HEK293 (cell line): ENCODE measurements around the gene GPR132.

ENCODE experiments used
- EGR2 ChIP-seq: fragments of 450-650 bp; formaldehyde crosslinking; IDR thresholded peaks from 2 replicates; pipeline ENCODE4 v1.5.1; 2016; ENCODE audit warnings: low read depth, missing biosample characterization, missing genetic modification characterization
- FEZF1 ChIP-seq: fragments of 450-650 bp; formaldehyde crosslinking; IDR thresholded peaks from 2 replicates; pipeline ENCODE4 v1.5.1; 2016; ENCODE audit warnings: missing biosample characterization, missing genetic modification characterization
- GLI4 ChIP-seq: fragments of 450-650 bp; formaldehyde crosslinking; IDR thresholded peaks from 2 replicates; pipeline ENCODE4 v1.5.1; 2016; ENCODE audit warnings: missing biosample characterization, missing genetic modification characterization
- HOXA7 ChIP-seq: sonication (generic); formaldehyde crosslinking; IDR thresholded peaks from 2 replicates; pipeline ENCODE4 v1.8.1; 2022; ENCODE audit warnings: missing genetic modification reagents, borderline replicate concordance
- KLF7 ChIP-seq: fragments of 450-650 bp; formaldehyde crosslinking; IDR thresholded peaks from 2 replicates; pipeline ENCODE4 v1.5.1; 2016; ENCODE audit warnings: missing biosample characterization, missing genetic modification characterization, borderline replicate concordance
- OSR2 ChIP-seq: fragments of 450-650 bp; formaldehyde crosslinking; IDR thresholded peaks from 2 replicates; pipeline ENCODE4 v1.5.1; 2016; ENCODE audit warnings: missing biosample characterization, missing genetic modification characterization
- SALL2 ChIP-seq: fragments of 450-650 bp; formaldehyde crosslinking; IDR thresholded peaks from 2 replicates; pipeline ENCODE4 v1.5.0; 2017; ENCODE audit warnings: missing biosample characterization, mild to moderate bottlenecking, missing genetic modification characterization, borderline replicate concordance
- SCRT1 ChIP-seq: fragments of 450-650 bp; formaldehyde crosslinking; IDR thresholded peaks from 2 replicates; pipeline ENCODE4 v1.5.1; 2016; ENCODE audit warnings: missing biosample characterization, missing genetic modification characterization, borderline replicate concordance
- ZBTB17 ChIP-seq: fragments of 450-650 bp; formaldehyde crosslinking; IDR thresholded peaks from 2 replicates; pipeline ENCODE4 v1.5.1; 2016; ENCODE audit warnings: missing biosample characterization, missing genetic modification characterization
- ZNF146 ChIP-seq: fragments of 450-650 bp; formaldehyde crosslinking; IDR thresholded peaks from 2 replicates; pipeline ENCODE4 v1.5.1; 2016; ENCODE audit warnings: missing biosample characterization, missing genetic modification characterization
- ZNF157 ChIP-seq: fragments of 450-650 bp; formaldehyde crosslinking; IDR thresholded peaks from 2 replicates; pipeline ENCODE4 v1.5.1; 2016; ENCODE audit warnings: missing biosample characterization, missing genetic modification characterization
- ZNF223 ChIP-seq: fragments of 450-650 bp; formaldehyde crosslinking; IDR thresholded peaks from 2 replicates; pipeline ENCODE4 v1.5.1; 2016; ENCODE audit warnings: missing biosample characterization, missing genetic modification characterization
- ZNF292 ChIP-seq: fragments of 450-650 bp; formaldehyde crosslinking; IDR thresholded peaks from 2 replicates; pipeline ENCODE4 v1.5.1; 2016; ENCODE audit warnings: low read depth, missing biosample characterization, missing genetic modification characterization, borderline replicate concordance
- ZNF335 ChIP-seq: fragments of 450-650 bp; formaldehyde crosslinking; conservative IDR thresholded peaks from 2 replicates; pipeline ENCODE4 v1.5.1; 2016; ENCODE audit warnings: missing biosample characterization, missing genetic modification characterization
- ZNF501 ChIP-seq: fragments of 450-650 bp; formaldehyde crosslinking; IDR thresholded peaks from 2 replicates; pipeline ENCODE4 v1.5.1; 2016; ENCODE audit warnings: missing biosample characterization, missing genetic modification characterization
- ZNF521 ChIP-seq: fragments of 450-650 bp; formaldehyde crosslinking; IDR thresholded peaks from 2 replicates; pipeline ENCODE4 v1.5.1; 2017; ENCODE audit warnings: missing biosample characterization, mild to moderate bottlenecking, missing genetic modification characterization
- ZNF529 ChIP-seq: fragments of 450-650 bp; formaldehyde crosslinking; IDR thresholded peaks from 2 replicates; pipeline ENCODE4 v1.5.1; 2017; ENCODE audit warnings: missing genetic modification characterization, missing biosample characterization; ENCODE audit not compliant: insufficient replicate concordance
- ZNF530 ChIP-seq: fragments of 450-650 bp; formaldehyde crosslinking; IDR thresholded peaks from 2 replicates; pipeline ENCODE4 v1.5.1; 2016; ENCODE audit warnings: low read depth, missing biosample characterization, missing genetic modification characterization
- ZNF549 ChIP-seq: fragments of 450-650 bp; IDR thresholded peaks from 2 replicates; pipeline ENCODE4 v1.5.1; 2018; ENCODE audit warnings: missing biosample characterization, missing genetic modification characterization, mild to moderate bottlenecking, inconsistent platforms, moderate library complexity
- ZNF555 ChIP-seq: fragments of 450-650 bp; formaldehyde crosslinking; conservative IDR thresholded peaks from 2 replicates; pipeline ENCODE4 v1.5.1; 2017; ENCODE audit warnings: missing biosample characterization, mild to moderate bottlenecking, missing genetic modification characterization, inconsistent platforms
- ZNF596 ChIP-seq: fragments of 450-650 bp; IDR thresholded peaks from 2 replicates; pipeline ENCODE4 v1.5.0; 2018; ENCODE audit warnings: missing biosample characterization, mild to moderate bottlenecking, missing genetic modification characterization, moderate library complexity
- ZNF626 ChIP-seq: fragments of 450-650 bp; sonication (Bioruptor Pico); formaldehyde crosslinking; IDR thresholded peaks from 2 replicates; pipeline ENCODE4 v1.5.1; 2018; ENCODE audit warnings: missing biosample characterization, missing genetic modification characterization, inconsistent platforms
- ZNF629 ChIP-seq: fragments of 450-650 bp; formaldehyde crosslinking; IDR thresholded peaks from 2 replicates; pipeline ENCODE4 v1.5.1; 2017; ENCODE audit warnings: missing biosample characterization, missing genetic modification characterization
- ZNF785 ChIP-seq: fragments of 450-650 bp; formaldehyde crosslinking; IDR thresholded peaks from 2 replicates; pipeline ENCODE4 v1.5.1; 2016; ENCODE audit warnings: missing biosample characterization, missing genetic modification characterization
- ZNF791 ChIP-seq: fragments of 450-650 bp; formaldehyde crosslinking; IDR thresholded peaks from 2 replicates; pipeline ENCODE4 v1.5.1; 2016; ENCODE audit warnings: missing biosample characterization, missing genetic modification characterization
- TF ChIP-seq, protein P1 (sequence below): fragments of 450-650 bp; formaldehyde crosslinking; IDR thresholded peaks from 2 replicates; pipeline ENCODE4 v1.5.1; 2016; ENCODE audit warnings: missing biosample characterization, missing genetic modification characterization
- TF ChIP-seq, protein P2 (sequence below): fragments of 450-650 bp; formaldehyde crosslinking; IDR thresholded peaks from 2 replicates; pipeline ENCODE4 v1.5.1; 2016; ENCODE audit warnings: missing biosample characterization, missing genetic modification characterization, low read depth
- TF ChIP-seq, protein P3 (sequence below): fragments of 450-650 bp; formaldehyde crosslinking; IDR thresholded peaks from 2 replicates; pipeline ENCODE4 v1.5.1; 2017; ENCODE audit warnings: missing biosample characterization, missing genetic modification characterization
- TF ChIP-seq, protein P4 (sequence below): fragments of 450-650 bp; formaldehyde crosslinking; IDR thresholded peaks from 2 replicates; pipeline ENCODE4 v1.5.1; 2016; ENCODE audit warnings: missing biosample characterization, missing genetic modification characterization
- TF ChIP-seq, protein P5 (sequence below): fragments of 450-650 bp; formaldehyde crosslinking; IDR thresholded peaks from 2 replicates; pipeline ENCODE4 v1.5.1; 2016; ENCODE audit warnings: missing biosample characterization, missing genetic modification characterization
- TF ChIP-seq, protein P6 (sequence below): fragments of 450-650 bp; formaldehyde crosslinking; IDR thresholded peaks from 2 replicates; pipeline ENCODE4 v1.5.1; 2016; ENCODE audit warnings: missing biosample characterization, missing genetic modification characterization

Gene GPR132

DNA sequence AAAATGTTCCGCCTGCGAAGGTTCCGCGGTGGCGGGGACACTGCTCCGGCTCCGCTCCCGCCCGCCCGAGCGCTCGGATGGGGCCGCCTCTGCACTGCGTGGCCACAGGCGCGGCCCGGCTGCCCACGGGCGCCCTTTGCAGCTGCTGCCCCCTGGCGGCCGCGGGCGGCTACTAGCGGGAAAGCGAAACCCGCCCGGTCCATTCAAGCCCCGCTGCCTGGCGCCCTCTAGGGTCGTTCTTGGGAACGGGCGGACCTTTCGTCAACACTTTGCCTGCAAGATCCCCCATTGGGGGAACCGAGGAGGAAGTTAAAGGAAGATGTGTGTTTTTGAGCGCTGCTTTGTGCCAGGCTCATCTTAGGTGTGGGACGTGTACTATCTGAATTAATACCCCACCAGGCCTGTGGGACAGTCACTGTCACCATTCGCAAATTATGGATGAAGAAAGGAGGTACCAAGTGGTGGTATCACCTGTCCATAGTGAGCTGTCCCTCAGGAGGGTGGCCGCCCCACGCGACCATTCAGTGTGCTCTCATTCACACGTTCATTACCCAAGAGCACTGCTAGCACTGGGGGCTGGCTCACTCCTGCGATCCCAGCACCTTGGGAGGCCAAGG is 19.4 kb downstream of the GPR132 start (continued):
- no peak for TF ChIP-seq HOXA7 (CRISPR knock-in tag)
- TF ChIP-seq ZNF501 (tag by site-specific recombination): peak; percentile 36; the same call in 1 of the 2 replicates
- 0 out of 2 replicates have a peak, but pooled peaks have one; percentile 36 for TF ChIP-seq ZNF629 (tag by site-specific recombination)
- no peak for TF ChIP-seq SALL2 (tag by site-specific recombination)
- TF ChIP-seq ZNF157: no peak
- no peak for TF ChIP-seq ZBTB17 (tag by site-specific recombination)
- TF ChIP-seq, protein P1, sequence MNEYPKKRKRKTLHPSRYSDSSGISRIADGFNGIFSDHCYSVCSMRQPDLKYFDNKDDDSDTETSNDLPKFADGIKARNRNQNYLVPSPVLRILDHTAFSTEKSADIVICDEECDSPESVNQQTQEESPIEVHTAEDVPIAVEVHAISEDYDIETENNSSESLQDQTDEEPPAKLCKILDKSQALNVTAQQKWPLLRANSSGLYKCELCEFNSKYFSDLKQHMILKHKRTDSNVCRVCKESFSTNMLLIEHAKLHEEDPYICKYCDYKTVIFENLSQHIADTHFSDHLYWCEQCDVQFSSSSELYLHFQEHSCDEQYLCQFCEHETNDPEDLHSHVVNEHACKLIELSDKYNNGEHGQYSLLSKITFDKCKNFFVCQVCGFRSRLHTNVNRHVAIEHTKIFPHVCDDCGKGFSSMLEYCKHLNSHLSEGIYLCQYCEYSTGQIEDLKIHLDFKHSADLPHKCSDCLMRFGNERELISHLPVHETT: no peak
- no peak for TF ChIP-seq ZNF791
- no peak for TF ChIP-seq FEZF1
- TF ChIP-seq ZNF555: no peak
- TF ChIP-seq OSR2: no peak
- TF ChIP-seq ZNF626 (tag by site-specific recombination): no peak
- TF ChIP-seq, protein P2, sequence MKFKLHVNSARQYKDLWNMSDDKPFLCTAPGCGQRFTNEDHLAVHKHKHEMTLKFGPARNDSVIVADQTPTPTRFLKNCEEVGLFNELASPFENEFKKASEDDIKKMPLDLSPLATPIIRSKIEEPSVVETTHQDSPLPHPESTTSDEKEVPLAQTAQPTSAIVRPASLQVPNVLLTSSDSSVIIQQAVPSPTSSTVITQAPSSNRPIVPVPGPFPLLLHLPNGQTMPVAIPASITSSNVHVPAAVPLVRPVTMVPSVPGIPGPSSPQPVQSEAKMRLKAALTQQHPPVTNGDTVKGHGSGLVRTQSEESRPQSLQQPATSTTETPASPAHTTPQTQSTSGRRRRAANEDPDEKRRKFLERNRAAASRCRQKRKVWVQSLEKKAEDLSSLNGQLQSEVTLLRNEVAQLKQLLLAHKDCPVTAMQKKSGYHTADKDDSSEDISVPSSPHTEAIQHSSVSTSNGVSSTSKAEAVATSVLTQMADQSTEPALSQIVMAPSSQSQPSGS (tag by site-specific recombination): no peak
- TF ChIP-seq, protein P3, sequence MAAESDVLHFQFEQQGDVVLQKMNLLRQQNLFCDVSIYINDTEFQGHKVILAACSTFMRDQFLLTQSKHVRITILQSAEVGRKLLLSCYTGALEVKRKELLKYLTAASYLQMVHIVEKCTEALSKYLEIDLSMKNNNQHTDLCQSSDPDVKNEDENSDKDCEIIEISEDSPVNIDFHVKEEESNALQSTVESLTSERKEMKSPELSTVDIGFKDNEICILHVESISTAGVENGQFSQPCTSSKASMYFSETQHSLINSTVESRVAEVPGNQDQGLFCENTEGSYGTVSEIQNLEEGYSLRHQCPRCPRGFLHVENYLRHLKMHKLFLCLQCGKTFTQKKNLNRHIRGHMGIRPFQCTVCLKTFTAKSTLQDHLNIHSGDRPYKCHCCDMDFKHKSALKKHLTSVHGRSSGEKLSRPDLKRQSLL: no peak; the same call in 1 of the 2 replicates
- TF ChIP-seq ZNF596 (tag by site-specific recombination): 0 out of 2 replicates have a peak, but pooled peaks have one; percentile 48
- TF ChIP-seq SCRT1: no peak
- no peak for TF ChIP-seq ZNF146
- TF ChIP-seq KLF7 (tag by site-specific recombination): no peak
- TF ChIP-seq, protein P4, sequence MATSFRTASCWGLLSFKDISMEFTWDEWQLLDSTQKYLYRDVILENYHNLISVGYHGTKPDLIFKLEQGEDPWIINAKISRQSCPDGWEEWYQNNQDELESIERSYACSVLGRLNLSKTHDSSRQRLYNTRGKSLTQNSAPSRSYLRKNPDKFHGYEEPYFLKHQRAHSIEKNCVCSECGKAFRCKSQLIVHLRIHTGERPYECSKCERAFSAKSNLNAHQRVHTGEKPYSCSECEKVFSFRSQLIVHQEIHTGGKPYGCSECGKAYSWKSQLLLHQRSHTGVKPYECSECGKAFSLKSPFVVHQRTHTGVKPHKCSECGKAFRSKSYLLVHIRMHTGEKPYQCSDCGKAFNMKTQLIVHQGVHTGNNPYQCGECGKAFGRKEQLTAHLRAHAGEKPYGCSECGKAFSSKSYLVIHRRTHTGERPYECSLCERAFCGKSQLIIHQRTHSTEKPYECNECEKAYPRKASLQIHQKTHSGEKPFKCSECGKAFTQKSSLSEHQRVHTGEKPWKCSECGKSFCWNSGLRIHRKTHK (tag by site-specific recombination): no peak
- no peak for TF ChIP-seq ZNF549 (tag by site-specific recombination)
- TF ChIP-seq ZNF529 (tag by site-specific recombination): no peak
- TF ChIP-seq EGR2 (tag by site-specific recombination): peak; percentile 61
- TF ChIP-seq ZNF521 (tag by site-specific recombination): no peak
- TF ChIP-seq ZNF785: no peak
- TF ChIP-seq ZNF223 (tag by site-specific recombination): no peak
- TF ChIP-seq ZNF292 (tag by site-specific recombination): no peak
- TF ChIP-seq ZNF530 (tag by site-specific recombination): no peak
- TF ChIP-seq, protein P5, sequence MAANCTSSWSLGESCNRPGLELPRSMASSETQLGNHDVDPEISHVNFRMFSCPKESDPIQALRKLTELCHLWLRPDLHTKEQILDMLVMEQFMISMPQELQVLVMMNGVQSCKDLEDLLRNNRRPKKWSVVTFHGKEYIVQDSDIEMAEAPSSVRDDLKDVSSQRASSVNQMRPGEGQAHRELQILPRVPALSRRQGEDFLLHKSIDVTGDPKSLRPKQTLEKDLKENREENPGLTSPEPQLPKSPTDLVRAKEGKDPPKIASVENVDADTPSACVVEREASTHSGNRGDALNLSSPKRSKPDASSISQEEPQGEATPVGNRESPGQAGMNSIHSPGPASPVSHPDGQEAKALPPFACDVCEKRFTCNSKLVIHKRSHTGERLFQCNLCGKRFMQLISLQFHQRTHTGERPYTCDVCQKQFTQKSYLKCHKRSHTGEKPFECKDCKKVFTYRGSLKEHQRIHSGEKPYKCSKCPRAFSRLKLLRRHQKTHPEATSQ (tag by site-specific recombination): no peak
- TF ChIP-seq ZNF335: no peak
- TF ChIP-seq GLI4 (tag by site-specific recombination): no peak
- TF ChIP-seq, protein P6, sequence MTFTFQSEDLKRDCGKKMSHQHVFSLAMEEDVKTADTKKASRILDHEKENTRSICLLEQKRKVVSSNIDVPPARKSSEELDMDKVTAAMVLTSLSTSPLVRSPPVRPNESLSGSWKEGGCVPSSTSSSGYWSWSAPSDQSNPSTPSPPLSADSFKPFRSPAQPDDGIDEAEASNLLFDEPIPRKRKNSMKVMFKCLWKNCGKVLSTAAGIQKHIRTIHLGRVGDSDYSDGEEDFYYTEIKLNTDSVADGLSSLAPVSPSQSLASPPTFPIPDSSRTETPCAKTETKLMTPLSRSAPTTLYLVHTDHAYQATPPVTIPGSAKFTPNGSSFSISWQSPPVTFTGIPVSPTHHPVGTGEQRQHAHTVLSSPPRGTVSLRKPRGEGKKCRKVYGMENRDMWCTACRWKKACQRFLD (tag by site-specific recombination): no peak
